Putamen (tissue), 1 donor: ENCODE data around the gene YTHDF2.

Experiments
- DNase-seq: peaks from one replicate; pipeline ENCODE4 v3.0.0-alpha.2; 2016; ENCODE audit warnings: low spot score

The YTHDF2 gene

DNA sequence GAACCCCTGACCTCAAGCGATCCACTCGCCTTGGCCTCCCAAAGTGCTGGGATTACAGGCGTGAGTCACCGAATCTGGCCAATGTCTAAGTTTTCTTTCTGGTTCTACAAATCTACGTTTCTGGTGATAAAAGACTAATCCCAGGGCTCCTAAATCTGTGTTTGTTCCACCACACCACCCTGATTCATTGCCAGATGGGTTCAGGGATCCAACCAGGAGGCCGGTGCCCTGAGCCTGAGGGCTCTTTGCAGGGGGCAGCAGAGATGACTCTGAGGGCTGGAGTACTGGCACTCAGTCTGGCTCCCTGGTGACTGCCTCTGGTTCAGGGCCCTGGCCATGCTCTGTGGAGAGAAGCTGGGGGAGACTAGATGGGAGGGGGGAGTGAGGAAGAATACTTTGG, 64.7 kb downstream of the YTHDF2 start:
- DNase-seq: no peak

DNA sequence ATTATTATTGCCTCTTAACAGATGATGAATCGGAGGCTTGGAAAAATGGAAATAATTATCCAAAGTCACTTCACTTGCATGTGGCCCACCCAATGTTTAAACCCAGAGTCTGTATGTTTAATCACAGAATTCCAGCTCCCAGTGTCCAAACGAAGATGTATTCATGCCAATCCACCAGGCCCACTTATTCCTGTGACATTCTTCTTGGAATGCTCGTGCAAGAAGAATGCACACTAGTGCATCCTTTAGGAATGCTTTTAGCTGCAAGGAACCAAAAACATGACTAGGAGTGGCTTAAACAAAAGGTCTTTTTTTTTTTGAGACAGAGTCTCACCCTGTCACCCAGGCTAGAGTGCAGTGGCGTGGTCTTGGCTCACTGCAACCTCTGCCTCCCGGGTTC, 66.3 kb downstream of the YTHDF2 start:
- DNase-seq: no peak

DNA sequence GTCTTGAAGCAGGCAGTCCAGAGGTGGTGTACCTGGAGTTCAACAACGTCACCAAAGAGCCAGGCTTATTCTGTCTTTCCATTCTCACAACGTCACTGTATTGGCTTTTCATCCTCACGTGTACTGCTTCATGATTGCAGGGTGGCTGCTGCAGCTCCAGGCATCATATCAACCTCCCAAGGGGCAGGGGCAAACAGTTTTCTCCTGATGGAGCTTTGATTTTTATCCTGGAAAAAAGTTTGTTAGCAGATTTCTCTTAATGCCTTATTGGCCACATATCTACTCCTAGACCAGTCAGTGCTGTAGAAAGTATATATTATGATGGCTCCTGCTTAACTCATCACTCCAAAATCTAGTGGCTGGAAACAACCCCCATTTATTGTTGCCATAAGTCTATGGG, 66.9 kb downstream of the YTHDF2 start:
- DNase-seq: no peak

DNA sequence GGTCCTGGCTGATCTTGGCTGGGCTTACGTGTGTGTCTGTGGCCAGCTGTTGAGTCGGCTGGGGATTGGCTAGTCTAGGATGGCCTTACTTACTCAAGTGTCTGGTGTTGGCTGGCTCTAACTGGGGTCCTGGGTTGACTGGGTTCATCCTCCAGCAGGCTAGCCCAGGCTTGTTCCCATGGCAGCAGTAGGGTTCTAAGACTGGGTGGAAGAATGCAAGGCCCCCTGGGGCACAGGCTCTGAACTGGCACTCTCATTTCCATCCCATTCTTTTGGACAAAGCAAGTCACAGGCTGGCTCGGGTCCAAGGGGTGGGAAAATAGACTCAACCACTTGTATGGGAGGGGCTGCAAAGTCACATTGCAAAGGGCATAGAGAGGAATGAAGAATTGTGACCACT, 67.3 kb downstream of the YTHDF2 start:
- no peak for DNase-seq

DNA sequence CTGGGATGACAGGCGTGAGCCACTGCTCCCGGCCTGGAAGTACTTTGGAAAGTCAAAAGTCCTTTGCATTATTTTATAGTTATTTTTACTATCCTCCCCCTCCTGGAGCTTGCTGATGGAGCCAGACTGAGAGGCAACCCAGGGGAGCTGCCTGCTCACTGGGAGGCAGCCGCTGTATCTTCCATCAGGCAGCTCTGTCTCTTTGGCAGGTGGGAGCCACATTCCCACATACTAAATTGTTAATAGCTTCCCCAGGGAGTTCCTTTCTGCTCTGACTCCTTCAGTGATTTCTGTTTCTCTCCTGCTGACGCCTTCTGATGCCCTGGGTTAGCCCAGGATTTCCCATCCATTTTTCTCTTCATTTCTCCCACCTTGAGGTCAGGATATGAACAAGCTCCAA, 70.3 kb downstream of the YTHDF2 start:
- peak; percentile 58 for DNase-seq

DNA sequence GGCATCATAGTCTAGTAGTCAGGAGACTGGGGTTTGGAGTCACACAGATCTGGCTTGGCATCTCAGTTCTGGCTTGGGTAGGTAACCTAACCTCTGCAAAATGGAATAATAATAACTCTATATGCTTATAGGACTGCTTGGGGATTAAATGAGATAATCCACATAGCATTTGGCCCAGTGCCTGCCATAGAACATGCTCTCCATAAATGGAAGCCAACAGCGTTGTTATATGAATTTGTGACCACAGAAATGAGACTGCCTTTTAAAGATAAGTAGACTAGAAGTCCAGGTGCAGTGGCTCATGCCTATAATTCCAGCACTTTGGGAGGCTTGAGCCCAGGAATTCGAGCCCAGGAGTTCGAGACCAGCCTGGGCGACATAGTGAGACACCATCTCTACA, 71.2 kb downstream of the YTHDF2 start:
- DNase-seq: no peak

DNA sequence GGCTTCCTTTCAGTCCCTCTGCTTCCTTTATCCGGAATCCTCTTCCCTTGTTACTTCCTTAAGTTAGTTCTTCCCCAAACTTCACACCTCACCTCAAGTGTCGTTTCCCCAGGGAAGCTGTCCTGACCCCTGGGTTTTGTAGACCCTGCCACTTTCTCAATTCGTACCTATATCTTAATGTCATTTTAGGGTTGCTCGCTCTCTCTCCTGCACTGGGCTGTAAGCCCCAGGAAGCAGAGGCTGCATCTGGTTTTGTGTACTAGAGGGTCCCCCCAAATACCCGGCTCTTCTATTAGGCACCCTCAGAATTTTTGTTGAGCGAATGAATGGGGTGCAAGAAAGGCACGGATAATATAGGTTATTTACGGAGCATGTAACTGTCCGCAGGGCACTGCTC, 74.6 kb downstream of the YTHDF2 start:
- DNase-seq: no peak

DNA sequence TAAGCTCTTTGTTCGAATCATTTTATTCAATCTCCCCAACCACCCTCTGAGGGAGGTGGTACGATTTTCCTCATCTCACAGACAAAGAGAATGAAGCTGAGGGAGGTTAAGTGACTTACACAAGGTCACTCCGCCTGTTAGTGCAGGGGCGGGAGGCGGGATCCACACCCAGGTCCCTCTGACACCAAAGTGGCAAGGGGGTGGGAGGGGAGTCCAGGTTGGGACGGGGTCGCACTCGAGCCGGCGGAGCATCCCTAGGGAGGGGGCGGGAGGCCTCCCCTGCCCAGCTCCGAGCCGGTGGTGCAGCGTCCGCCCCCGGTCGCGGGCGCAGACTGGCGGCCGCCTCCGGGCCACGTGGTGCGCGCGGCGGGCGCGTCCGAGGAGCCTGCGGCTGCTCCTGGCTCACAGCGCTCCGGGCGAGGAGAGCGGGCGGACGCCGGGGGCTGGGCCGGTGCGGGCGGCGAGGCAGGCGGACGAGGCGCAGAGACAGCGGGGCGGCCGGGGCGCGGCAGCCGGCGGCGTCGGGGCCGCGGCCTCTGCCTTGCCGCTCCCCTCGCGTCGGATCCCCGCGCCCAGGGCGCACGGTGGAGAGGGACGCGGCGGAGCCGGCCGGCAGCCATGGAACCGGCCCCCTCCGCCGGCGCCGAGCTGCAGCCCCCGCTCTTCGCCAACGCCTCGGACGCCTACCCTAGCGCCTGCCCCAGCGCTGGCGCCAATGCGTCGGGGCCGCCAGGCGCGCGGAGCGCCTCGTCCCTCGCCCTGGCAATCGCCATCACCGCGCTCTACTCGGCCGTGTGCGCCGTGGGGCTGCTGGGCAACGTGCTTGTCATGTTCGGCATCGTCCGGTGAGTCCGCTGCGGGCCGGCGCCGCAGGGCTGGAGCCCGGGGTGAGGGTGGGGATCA, 75.3 kb downstream of the YTHDF2 start, which contains the start of gene OPRD1:
OPRD1 (plus strand) TSS at position 405 of the 903 bp plus-strand sequence; CDS start at position 619, 214 bp downstream.
- no peak for DNase-seq

DNA sequence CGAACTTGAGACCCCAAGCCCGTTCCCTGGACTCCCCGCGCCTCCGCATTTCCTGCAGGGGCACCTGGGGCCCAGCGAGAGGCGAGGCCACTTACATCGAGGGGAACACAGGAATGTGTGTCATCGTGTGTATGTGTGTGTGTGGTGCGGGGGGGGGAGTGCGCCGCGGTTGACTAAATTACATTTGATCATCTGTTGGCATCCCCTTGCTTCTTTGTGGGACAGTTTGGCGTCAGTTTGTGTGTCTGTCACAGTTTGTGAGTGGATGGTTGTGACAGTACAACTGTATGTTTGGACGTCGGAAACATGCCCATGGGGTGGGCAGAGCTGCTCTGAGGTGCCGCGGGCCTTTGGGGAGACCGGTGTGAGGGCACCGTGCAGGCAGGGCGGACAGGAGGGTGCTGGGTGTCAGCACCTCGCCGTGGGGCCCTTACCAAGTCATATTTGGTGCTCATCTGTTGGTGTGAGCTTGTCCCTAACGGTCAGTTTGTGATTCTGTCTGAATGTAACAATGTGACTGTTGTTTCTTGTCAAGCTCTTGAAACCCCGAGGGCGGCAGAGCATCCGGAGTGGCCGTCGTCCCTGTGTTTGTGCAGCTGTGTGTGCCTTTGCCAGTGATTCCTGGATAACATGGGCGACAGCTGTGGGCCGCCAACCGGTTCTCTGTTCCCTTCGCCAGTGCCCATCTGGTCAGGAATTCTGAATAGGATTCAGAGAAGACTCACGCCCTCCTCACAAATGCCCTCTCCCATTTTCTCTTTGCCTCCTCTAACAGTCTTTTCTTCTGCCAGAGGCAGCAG, 76.1 kb downstream of the YTHDF2 start:
- DNase-seq: no peak

DNA sequence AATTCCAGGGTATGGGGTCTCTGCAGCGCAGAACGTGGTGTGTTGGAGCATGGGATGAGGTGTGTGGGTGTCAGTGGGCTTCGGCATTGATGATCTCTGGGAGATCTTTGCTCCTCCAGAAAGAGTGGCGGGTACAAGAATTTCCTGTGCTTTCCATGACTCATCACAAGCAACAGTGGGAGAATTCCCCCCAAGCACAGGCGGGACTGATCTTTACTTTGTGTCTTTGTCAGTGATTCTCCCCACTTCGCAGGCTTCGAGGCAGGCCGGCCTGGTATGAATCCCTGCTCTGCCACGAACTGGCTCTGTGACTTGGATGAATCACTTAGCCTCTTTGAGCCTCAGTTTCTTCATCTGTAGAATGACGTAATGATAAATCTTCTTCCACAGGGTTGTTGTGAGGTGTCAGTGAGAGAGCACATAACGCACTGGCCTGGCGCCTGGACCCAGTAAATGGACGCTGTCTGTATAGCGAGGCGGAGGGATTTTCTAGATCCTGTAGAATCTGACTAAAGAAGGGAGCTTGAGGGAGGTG, 77.3 kb downstream of the YTHDF2 start:
- no peak for DNase-seq

DNA sequence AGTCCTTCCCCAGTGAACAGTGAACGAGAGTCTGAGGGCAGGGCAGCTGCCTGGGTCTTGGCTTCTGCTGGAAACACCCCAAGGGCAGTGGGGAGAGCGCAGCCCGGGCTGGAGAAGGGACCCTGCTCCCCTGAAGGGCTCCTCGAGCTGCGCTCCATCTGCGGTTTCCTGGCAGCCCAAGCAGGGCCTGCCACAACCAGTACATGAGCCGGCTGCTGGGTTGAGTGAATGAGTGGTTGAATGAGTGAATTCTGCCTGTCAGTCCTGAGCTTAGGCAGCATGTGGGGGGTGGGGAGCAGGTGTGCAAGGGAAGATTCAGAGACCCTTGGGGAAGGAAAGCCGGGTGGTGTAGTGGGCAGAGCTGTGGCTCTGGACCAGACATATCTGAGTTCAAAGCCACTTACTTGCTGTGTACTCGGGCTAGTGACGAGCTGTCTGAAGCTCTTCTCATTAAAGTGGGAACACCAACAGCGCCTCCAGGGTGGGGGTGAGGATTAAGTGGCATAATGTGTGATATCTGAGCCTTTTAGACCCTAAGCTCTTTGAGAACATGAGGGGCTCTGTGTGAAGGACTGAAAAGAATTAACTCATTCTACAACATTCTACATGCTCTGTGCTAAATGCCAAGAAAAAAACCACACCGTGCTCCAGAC, 78.9 kb downstream of the YTHDF2 start:
- no peak for DNase-seq

DNA sequence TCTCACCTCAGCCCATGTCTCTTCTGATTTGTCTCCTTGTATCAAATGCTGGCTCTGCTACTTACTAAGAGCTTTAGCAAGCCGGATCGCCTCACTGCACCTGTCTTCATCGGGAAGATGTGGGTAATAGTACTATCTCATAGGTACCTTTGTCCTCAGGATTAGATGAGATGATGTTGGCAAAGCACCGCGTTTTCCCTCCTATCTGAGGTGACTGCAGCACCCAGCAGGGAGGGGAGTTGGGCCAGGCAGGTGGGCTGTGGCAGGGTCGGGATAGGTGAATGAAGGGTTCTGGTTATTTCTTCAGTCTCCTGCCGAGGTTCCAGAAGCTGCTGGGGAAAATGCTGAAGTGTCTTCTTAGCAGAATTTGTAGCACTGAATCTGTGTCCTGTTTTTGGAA, 80.4 kb downstream of the YTHDF2 start:
- DNase-seq: no peak

DNA sequence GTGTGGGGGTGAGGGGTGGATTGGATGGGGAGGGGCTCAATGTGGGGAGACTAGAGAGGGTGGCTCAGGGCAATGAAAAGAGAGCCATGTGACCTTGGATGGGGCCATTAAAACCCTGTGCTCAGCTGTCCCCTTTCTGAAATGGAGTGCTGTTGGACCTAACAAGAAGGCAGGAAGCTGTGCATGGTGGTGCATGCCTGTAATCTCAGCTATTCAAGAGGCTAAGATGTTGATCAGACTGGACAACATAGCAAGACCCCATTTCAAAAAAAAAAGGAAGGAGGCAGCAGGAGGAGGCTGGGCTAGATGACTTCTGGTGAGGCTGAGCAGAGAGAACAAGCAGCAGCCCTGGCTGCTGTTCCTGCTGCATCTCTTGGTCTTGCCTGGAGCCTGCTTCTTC, 82.3 kb downstream of the YTHDF2 start:
- DNase-seq: no peak
